GM18861 (cell line): ENCODE data around the gene TPRG1.

ENCODE experiments used
- ATAC-seq: cut with Tn5 transposase; IDR thresholded peaks from one replicate; pipeline ENCODE4 v1.9.1; 2021; ENCODE audit not compliant: unreplicated experiment

The TPRG1 gene

GRCh38 chr3:189165092-189165612 is 6.6 kb upstream of the TPRG1 start:
- ATAC-seq = no peak

- no peak for ATAC-seq
Measured at GRCh38 chr3:189166321-189166720, 5.5 kb upstream of the TPRG1 start.

- ATAC-seq = no peak
Measured at GRCh38 chr3:189167027-189167766, 4.6 kb upstream of the TPRG1 start.

GRCh38 chr3:189168711-189169110 is 3.1 kb upstream of the TPRG1 start:
- no peak for ATAC-seq

- no peak for ATAC-seq
Measured at GRCh38 chr3:189169728-189170127, 2.0 kb upstream of the TPRG1 start.

GRCh38 chr3:189170559-189170958 is 1.2 kb upstream of the TPRG1 start:
- ATAC-seq = no peak

GRCh38 chr3:189172668-189173419 is 1.1 kb downstream of the TPRG1 start:
- ATAC-seq = no peak

- ATAC-seq = no peak
Measured at GRCh38 chr3:189184566-189184965, 12.8 kb downstream of the TPRG1 start.

- no peak for ATAC-seq
Measured at GRCh38 chr3:189186101-189186500, 14.3 kb downstream of the TPRG1 start.

GRCh38 chr3:189188466-189188865 is 16.7 kb downstream of the TPRG1 start:
- no peak for ATAC-seq

GRCh38 chr3:189192725-189193124 is 21.0 kb downstream of the TPRG1 start:
- ATAC-seq = no peak

GRCh38 chr3:189195302-189195701 is 23.5 kb downstream of the TPRG1 start:
- no peak for ATAC-seq

- no peak for ATAC-seq
Measured at GRCh38 chr3:189202106-189202505, 30.3 kb downstream of the TPRG1 start.

- no peak for ATAC-seq
Measured at GRCh38 chr3:189202583-189202982, 30.8 kb downstream of the TPRG1 start.

- ATAC-seq = no peak
Measured at GRCh38 chr3:189204167-189204866, 32.5 kb downstream of the TPRG1 start.

- no peak for ATAC-seq
Measured at GRCh38 chr3:189204937-189205336, 33.2 kb downstream of the TPRG1 start.

- no peak for ATAC-seq
Measured at GRCh38 chr3:189210251-189210770, 38.5 kb downstream of the TPRG1 start.

GRCh38 chr3:189212681-189213080 is 40.9 kb downstream of the TPRG1 start:
- no peak for ATAC-seq

- ATAC-seq = no peak
Measured at GRCh38 chr3:189214651-189215050, 42.9 kb downstream of the TPRG1 start.

GRCh38 chr3:189222927-189223636 is 51.3 kb downstream of the TPRG1 start:
- no peak for ATAC-seq

- no peak for ATAC-seq
Measured at GRCh38 chr3:189225431-189225830, 53.7 kb downstream of the TPRG1 start.
